ENCODE measurements around the gene CFL2. TPM values are rescaled to one million over a fixed set of nuclear protein-coding genes. Genes with fewer than 3 reads are reported as not detected.
"Not testable (repeated sequence)": the region's sequence is repeated elsewhere in the genome, so short reads cannot be mapped to it uniquely, and the experiment has no call there.

Gene CFL2
- 9.3 TPM for polyA plus RNA-seq

DNA sequence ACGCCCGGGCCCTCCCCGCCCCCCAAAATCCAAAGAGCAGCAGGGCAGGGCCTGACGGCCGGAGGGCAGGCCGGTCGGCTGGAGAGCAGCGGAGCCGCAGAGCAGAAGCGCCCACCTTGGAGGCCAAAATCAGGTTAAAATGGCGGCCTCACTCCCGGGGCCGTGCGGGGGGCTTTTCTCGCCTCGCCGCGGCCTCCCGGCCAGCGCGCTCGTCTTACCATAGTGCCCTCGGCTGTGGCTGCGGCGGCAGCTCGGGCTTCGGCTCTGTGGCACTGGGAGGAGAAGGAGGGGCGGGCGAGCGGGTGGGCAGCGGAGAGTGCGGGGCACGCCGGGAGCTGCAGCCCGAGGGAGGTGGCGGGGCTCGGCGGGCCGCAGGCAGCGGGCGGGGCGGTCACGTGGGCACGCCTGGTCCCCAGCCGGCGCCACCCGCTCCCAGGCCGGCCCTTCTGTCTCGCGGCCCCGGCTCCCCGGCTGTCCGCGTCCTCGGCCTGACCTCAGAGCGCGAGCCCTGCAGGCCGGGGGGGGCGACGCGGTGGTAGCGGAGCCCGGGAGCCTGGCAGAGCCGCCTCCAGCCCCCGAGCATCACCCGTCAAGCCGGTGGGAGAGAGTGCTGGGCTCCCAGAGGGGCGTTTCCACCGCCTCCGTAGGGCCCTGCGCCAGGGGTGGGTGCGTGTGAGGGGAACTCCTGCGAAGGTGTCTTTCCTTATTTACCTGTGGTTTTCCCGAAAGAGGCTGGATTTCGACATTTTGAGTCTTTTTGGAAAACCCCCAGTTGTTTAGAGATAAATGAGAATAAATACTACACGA lies at the start of gene CFL2:
Gene CFL2 (minus strand): TSS at position 274 of the 807 bp plus-strand sequence. CDS start 53 bp downstream, at position 221.
- Mint-ChIP-seq H3K27me3 (no peaks in the 10 kb centered on the region), H3K36me3 (peaks cover 3% of the 10 kb centered on the region), H3K4me3 (peak within 1 kb of the TSS; percentile 93 to 97 (median 94)), H3K9me3 (no peaks in the 10 kb centered on the region), H3K4me1 (peaks cover 26 to 29% (median 26%) of the 10 kb centered on the region in 3 donors), H3K27ac (peak within 1 kb of the TSS; percentile 75 to 96 (median 95))

- no peak overlapping the region for H3K4me3 Mint-ChIP-seq
- H3K9me3 Mint-ChIP-seq, result no peaks in the 10 kb centered on the region
- no peaks in the 10 kb centered on the region for H3K4me1 Mint-ChIP-seq
- peaks cover 2% of the 10 kb centered on the region for H3K36me3 Mint-ChIP-seq
- no peak overlapping the region for H3K27ac Mint-ChIP-seq
- H3K27me3 Mint-ChIP-seq, result no peaks in the 10 kb centered on the region
Measured at GRCh38 chr14:34755215-34755614, 40.8 kb upstream of the CFL2 start.

DNA sequence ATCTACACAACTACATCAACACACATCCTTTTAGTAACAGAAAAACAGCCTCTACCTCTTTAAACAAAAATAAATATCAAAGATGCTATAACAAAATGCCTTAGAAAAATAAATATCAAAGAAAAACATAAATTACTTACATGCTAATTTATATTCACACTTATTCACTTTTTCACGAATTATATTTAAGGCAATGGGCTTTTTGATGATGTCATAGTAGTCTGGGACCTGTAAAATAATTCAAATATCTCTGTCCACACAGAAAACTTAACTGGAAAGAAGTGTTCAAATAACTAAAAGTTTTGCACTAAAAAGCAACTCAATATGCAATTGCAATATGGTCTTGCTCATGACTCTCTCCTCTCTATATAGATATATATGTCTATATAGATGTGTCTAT lies 40.3 kb upstream of the CFL2 start:
- no peaks in the 10 kb centered on the region for H3K4me1 Mint-ChIP-seq
- H3K36me3 Mint-ChIP-seq, result peaks cover 2% of the 10 kb centered on the region

GRCh38 chr14:34750670-34751069 lies 36.3 kb upstream of the CFL2 start:
- Mint-ChIP-seq H3K9me3 (no peaks in the 10 kb centered on the region), H3K36me3 (no peaks in the 10 kb centered on the region), H3K4me3 (no peak overlapping the region), H3K4me1 (no peaks in the 10 kb centered on the region), H3K27ac (no peak overlapping the region), H3K27me3 (no peaks in the 10 kb centered on the region)

More for the DNA sequence above, 40.3 kb upstream of the CFL2 start:
- Mint-ChIP-seq H3K9me3 (no peaks in the 10 kb centered on the region), H3K4me3 (no peak overlapping the region), H3K27ac (peak overlapping the region in 1 of 3 donors; percentile 6), H3K27me3 (no peaks in the 10 kb centered on the region)

DNA sequence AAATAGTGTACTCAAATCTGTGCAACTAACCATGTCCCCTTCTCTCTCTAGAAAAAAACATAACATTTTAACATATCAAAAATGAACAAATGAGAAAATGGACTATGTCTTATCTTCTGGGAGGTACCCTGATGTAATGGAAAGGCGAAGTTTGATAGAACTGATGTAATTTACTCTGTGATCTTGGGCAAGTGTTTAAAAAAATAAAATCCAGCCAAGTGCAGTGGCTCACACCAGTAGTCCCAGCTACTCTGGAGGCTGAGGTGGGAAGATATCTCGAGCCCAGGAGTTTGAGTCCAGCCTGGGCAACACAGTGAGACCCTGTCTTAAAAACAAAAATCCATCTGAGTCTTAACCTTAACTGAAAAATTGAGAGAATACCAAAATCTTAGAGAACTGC lies 35.8 kb upstream of the CFL2 start:
- Mint-ChIP-seq H3K9me3 (no peaks in the 10 kb centered on the region), H3K4me1 (no peaks in the 10 kb centered on the region), H3K4me3 (no peak overlapping the region)

DNA sequence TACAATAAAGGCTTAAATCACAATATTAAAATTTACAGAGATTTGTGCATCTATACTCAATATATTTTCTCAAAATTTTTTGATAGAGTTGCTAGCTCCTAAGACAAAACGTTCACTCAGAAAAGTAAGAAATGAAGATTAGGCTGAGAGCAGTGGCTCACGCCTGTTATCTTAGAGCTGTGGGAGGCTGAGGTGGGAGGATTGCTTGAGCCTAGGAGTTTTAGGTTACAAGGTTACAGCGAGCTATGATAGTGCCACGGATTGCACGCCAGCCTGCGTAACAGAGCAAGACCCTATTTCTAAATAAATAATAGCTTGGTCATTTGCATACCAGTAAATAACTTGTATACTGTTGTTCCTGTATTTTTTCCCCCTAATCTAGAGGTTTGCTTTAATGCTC lies 35.0 kb upstream of the CFL2 start:
- Mint-ChIP-seq H3K4me1 (no peaks in the 10 kb centered on the region), H3K27ac (no peak overlapping the region), H3K4me3 (no peak overlapping the region)

More for the DNA sequence above, 35.8 kb upstream of the CFL2 start:
- no peaks in the 10 kb centered on the region for H3K27me3 Mint-ChIP-seq
- H3K27ac Mint-ChIP-seq, result no peak overlapping the region
- H3K36me3 Mint-ChIP-seq, result no peaks in the 10 kb centered on the region

GRCh38 chr14:34742270-34743115 lies 28.1 kb upstream of the CFL2 start:
- Mint-ChIP-seq H3K36me3 (peaks cover 2% of the 10 kb centered on the region), H3K4me1 (peaks cover 0 to 11% (median 5%) of the 10 kb centered on the region in 3 donors), H3K27me3 (no peaks in the 10 kb centered on the region), H3K27ac (peak overlapping the region in 1 of 3 donors; percentile 2), H3K4me3 (no peak overlapping the region), H3K9me3 (peaks cover 0 to 4% (median 2%) of the 10 kb centered on the region in 3 donors)

More for the DNA sequence above, 35.0 kb upstream of the CFL2 start:
- Mint-ChIP-seq H3K9me3 (no peaks in the 10 kb centered on the region), H3K27me3 (no peaks in the 10 kb centered on the region), H3K36me3 (no peaks in the 10 kb centered on the region)

DNA sequence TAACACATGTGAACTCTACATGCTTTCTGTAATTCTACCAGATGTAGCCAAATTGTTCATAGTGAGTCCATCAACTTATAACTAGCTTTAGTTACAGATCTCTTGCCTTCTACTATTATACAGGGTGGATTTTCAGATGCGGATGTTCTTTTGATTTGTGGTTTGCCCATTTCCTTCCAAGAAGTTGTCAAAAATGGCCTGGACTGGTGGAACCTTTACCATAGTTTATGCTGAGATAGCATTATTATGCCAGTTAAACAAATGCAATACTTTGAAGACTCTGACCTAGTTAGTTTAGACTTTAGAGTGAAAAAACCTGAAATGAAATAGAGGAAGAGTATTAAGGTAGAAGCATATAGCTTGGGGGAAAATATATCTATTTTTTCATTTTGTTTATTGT lies 27.4 kb upstream of the CFL2 start:
- Mint-ChIP-seq H3K27ac (no peak overlapping the region), H3K4me1 (peaks cover 0 to 11% (median 5%) of the 10 kb centered on the region in 3 donors), H3K36me3 (peaks cover 2% of the 10 kb centered on the region), H3K9me3 (peaks cover 0 to 4% (median 2%) of the 10 kb centered on the region in 3 donors), H3K4me3 (no peak overlapping the region), H3K27me3 (no peaks in the 10 kb centered on the region)

GRCh38 chr14:34740139-34740538 lies 25.7 kb upstream of the CFL2 start:
- not testable (repeated sequence) for H3K4me3 Mint-ChIP-seq

GRCh38 chr14:34737079-34737478 lies 22.7 kb upstream of the CFL2 start:
- H3K9me3 Mint-ChIP-seq, H3K27me3 Mint-ChIP-seq, H3K4me3 Mint-ChIP-seq, H3K27ac Mint-ChIP-seq, H3K4me1 Mint-ChIP-seq, H3K36me3 Mint-ChIP-seq: not testable (repeated sequence)

More at GRCh38 chr14:34740139-34740538, 25.7 kb upstream of the CFL2 start:
- H3K27me3 Mint-ChIP-seq, H3K9me3 Mint-ChIP-seq, H3K36me3 Mint-ChIP-seq: not testable (repeated sequence)
- Mint-ChIP-seq H3K27ac (peak overlapping the region in 1 of 3 donors; percentile 45), H3K4me1 (peaks cover 0 to 11% (median 5%) of the 10 kb centered on the region in 3 donors)

GRCh38 chr14:34733245-34733644 lies 18.9 kb upstream of the CFL2 start:
- no peak overlapping the region for H3K27ac Mint-ChIP-seq
- peaks cover 0 to 4% (median 0%) of the 10 kb centered on the region in 3 donors for H3K4me1 Mint-ChIP-seq
- no peak overlapping the region for H3K4me3 Mint-ChIP-seq
- no peaks in the 10 kb centered on the region for H3K27me3 Mint-ChIP-seq
- no peaks in the 10 kb centered on the region for H3K36me3 Mint-ChIP-seq
- H3K9me3 Mint-ChIP-seq, result no peaks in the 10 kb centered on the region

- Mint-ChIP-seq H3K27ac (no peak overlapping the region), H3K27me3 (no peaks in the 10 kb centered on the region), H3K36me3 (no peaks in the 10 kb centered on the region), H3K4me1 (peaks cover 0 to 4% (median 0%) of the 10 kb centered on the region in 3 donors), H3K4me3 (no peak overlapping the region), H3K9me3 (no peaks in the 10 kb centered on the region)
Measured at GRCh38 chr14:34732802-34733201, 18.4 kb upstream of the CFL2 start.

DNA sequence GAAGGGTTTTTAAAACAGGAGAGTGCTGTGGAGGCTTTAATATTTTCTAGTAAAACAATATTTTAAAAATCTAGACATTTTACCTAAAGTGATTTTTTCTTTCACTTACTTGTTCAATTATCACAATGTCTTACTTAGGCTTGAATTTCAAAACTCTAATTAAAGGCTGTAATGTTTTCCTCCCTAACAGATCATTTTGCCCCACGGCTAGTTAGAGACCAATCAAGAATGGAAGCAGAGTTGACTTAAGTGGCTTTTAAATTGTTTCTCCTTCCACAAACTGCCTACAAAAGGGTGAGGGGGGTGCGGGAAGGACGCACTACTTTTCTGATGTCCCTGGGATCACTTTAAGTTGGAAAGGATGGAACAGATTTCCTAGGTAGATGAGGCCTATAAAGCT lies 9.5 kb upstream of the CFL2 start:
- H3K36me3 Mint-ChIP-seq, result no peaks in the 10 kb centered on the region
- no peak overlapping the region for H3K4me3 Mint-ChIP-seq
- peaks cover 0 to 4% (median 2%) of the 10 kb centered on the region in 3 donors for H3K4me1 Mint-ChIP-seq
- H3K27me3 Mint-ChIP-seq, result no peaks in the 10 kb centered on the region
- no peaks in the 10 kb centered on the region for H3K9me3 Mint-ChIP-seq
- H3K27ac Mint-ChIP-seq, result no peak overlapping the region

DNA sequence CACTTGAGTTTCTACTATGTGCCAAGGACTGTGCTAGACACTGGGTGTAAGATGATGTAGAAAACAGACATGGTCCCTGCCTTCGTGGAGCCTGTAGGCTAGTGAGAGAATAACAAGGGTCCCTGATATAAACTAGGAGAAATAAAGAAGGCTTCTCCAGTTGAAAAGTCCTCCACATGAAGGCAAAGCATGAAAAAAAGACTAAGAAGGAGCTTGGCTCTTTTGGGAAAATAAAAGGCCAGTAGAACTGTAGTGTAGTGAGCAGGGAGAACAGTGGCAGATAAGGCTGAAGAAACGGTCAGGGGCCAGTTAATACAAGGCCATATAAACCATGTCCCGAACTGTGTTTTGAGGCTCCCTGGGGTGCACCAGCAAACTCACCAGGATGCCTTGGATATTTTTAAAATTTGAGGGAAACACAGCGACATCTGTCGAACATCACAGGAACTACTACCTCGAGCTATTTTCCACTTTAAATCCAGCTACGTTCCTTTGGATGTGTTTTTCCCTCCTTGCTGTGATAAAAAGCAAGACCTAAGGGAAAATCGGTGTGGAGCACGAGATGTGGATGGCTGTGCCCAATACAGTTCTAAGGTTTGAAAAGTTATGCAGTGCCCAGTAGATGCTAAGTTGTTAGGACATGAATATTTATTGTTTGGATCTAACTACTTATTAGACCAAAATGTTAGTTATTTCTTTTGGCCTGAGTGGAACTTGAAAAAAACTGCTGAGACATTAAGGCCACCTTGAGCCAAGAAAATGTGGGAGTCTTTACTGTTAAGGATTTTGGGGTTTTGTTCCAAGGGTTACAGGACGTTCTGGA lies 8.5 kb upstream of the CFL2 start:
- no peaks in the 10 kb centered on the region for H3K27me3 Mint-ChIP-seq
- H3K4me1 Mint-ChIP-seq, result peaks cover 0 to 2% (median 0%) of the 10 kb centered on the region in 3 donors
- no peaks in the 10 kb centered on the region for H3K36me3 Mint-ChIP-seq
- no peaks in the 10 kb centered on the region for H3K9me3 Mint-ChIP-seq
- no peak overlapping the region for H3K4me3 Mint-ChIP-seq
- no peak overlapping the region for H3K27ac Mint-ChIP-seq
